ENCODE measurements around the gene CAMSAP2. TPM values are rescaled to one million over a fixed set of nuclear protein-coding genes. Genes with fewer than 3 reads are reported as not detected.

CAMSAP2 gene
- total RNA-seq, 1 donor from 2014 or later = 10.6 TPM

DNA sequence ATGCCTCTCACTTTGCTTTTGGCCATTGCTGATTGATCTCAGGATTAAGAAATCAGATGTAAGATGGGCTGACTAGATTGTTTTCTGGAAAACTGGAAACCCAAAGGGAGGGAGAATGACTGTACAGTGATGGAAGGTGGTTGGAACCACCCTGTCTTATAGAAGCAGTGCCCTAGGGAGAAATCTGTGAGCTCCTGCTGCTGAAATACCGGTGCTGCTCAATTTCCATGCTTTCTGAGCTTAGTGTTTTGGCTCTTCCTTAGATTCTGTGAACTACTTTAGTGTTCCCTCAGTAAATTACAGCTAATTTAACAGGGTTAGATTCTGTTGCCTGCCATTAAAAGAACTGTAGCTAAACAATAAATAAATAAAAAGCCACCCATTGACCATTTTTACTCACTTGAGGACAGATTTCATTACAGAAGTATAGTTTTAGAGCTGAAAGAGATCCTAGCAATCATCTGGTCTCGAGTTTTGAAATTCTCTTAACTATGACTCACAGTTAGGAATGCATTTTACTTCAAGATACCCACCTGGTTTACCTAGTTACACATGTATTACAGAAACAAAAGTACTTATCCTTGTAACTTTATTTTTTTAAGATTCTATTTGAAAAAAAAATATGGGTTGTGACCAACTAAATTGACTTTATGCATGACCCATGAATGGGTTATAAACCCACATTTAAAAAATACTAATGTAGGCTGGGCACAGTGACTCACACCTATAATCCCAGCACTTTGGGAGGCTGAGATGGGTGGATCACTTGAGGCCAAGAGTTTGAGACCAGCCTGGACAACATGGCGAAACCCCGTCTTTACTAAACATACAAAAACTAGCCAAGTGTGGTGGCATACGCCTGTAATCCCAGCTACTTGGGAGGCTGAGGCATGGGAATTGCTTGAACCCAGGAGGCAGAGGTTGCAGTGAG lies 33.2 kb downstream of the CAMSAP2 start:
- DNase-seq (ENCODE audit: low read depth) = peak; percentile 27
- no peak overlapping the region for H3K4me3 ChIP-seq (ENCODE audit: low read depth, low read length)
- no peak for TF ChIP-seq CTCF (conservative IDR thresholded peaks at IDR 0.05; ENCODE audit: low read depth, low read length)

- no peak for TF ChIP-seq CTCF (conservative IDR thresholded peaks at IDR 0.05; ENCODE audit: low read depth, low read length)
- H3K4me3 ChIP-seq (ENCODE audit: low read depth, low read length) = no peak overlapping the region
- no peak for DNase-seq (ENCODE audit: low read depth)
Measured at GRCh38 chr1:200774311-200774710, 35.6 kb downstream of the CAMSAP2 start.

DNA sequence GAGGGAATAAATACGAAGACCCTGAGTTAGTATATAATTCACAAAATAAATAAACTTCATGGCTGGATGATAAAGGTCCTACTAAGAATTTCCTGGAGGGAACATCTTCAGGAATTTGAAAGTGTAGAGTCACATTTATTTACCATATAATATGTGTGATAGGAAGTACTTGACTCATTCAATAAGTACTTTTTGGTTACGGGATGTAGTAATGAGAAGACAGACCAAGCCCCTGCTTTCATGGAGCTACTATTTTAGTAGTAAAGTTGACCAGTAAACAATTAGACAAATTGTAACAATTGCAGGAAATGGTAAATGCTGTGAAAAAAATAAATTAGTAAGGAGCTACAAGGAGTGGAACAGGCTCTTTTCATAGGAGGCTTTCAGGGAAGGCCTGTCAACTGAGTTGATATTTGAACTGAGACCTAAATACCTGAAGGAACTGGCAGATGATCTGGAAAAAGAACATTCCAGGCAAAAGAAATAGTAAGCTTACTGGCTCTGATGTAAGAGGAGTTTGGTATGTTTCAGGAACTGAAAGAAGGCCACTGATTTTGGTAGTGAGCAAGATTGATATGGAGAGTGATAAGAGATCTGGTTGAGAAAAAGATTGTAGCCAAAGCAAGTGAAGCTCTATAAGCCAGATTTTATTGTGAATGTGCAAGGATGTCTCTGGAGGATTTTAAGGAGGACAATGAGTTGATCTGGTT lies 36.2 kb downstream of the CAMSAP2 start:
- no peak for TF ChIP-seq CTCF (conservative IDR thresholded peaks at IDR 0.05; ENCODE audit: low read depth, low read length)
- no peak for DNase-seq (ENCODE audit: low read depth)
- no peak overlapping the region for H3K4me3 ChIP-seq (ENCODE audit: low read depth, low read length)

DNA sequence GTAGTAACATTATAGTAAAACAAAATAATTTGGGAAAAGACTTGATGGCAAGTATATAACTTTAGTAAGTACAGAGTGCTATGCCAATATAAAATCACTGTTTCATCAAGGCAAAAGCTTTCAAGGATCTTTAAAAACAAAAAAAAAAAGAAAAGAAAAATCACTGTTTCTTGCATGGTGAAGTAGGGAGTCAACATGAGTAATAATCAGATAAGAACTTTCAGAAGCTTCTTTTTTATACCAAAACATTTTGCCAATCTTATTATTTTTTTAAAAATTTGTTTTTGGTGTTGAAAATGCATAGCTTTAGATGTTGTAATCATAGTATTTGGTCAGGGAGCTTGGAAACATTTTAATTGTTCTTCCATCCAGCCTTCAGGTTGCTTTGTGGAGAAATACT lies 37.2 kb downstream of the CAMSAP2 start:
- no peak overlapping the region for H3K4me3 ChIP-seq (ENCODE audit: low read depth, low read length)
- TF ChIP-seq CTCF (conservative IDR thresholded peaks at IDR 0.05; ENCODE audit: low read depth, low read length) = no peak
- DNase-seq (ENCODE audit: low read depth) = no peak

- TF ChIP-seq CTCF (conservative IDR thresholded peaks at IDR 0.05; ENCODE audit: low read depth, low read length) = no peak
- no peak for DNase-seq (ENCODE audit: low read depth)
- H3K4me3 ChIP-seq (ENCODE audit: low read depth, low read length) = no peak overlapping the region
Measured at GRCh38 chr1:200776949-200777348, 38.3 kb downstream of the CAMSAP2 start.

DNA sequence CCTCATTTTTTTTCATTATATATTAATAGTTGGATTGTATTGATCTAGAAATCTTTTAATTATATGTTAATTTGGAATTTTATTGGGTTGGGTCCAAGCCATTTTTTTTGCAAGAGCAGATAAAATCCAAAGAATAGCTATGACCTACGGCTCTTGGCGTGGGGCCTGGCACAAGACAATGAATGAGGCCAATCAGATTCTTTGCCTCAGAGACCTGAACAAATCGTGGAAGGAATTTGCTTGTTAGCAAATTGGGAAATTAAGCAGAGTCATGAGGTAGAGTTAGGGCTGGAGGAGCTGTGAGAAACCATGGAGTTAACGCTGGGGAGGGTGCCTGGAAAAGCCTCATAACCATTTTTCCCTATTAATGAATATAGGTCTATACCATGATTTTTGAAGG lies 40.1 kb downstream of the CAMSAP2 start:
- no peak for TF ChIP-seq CTCF (conservative IDR thresholded peaks at IDR 0.05; ENCODE audit: low read depth, low read length)
- no peak overlapping the region for H3K4me3 ChIP-seq (ENCODE audit: low read depth, low read length)
- DNase-seq (ENCODE audit: low read depth) = no peak
